GM19438 (cell line): ENCODE data around the gene USP48.

Experiments
- ATAC-seq: cut with Tn5 transposase; IDR thresholded peaks from one replicate; pipeline ENCODE4 v1.9.1; 2021; ENCODE audit warnings: low read depth; ENCODE audit not compliant: unreplicated experiment

The USP48 gene

GRCh38 chr1:21657456-21658190, 125.3 kb downstream of the USP48 start:
- no peak for ATAC-seq

GRCh38 chr1:21655748-21656147, 127.2 kb downstream of the USP48 start:
- no peak for ATAC-seq

DNA sequence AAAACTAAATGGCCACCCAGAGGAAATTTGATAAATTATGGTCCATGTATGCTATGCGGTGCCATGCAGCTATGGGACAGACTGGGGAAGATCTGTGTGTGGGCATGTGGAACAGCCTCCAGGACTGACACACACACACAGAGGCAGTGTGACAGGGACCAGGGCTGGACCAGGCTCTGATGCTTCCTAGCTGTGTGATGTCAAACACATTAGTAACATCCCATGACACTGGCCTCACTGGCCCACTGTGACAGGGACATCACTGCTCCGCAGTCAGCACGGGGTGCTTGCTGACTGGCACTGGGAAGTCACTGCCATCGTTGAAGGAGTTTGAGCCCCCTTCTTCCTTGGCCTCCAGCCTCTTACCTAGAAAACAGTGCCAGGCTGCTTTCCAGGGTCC, 127.7 kb downstream of the USP48 start:
- ATAC-seq, result no peak

GRCh38 chr1:21654209-21654608, 128.7 kb downstream of the USP48 start:
- ATAC-seq, result no peak

- no peak for ATAC-seq
These were observed 129.2 kb downstream of the USP48 start for GRCh38 chr1:21653744-21654100.

DNA sequence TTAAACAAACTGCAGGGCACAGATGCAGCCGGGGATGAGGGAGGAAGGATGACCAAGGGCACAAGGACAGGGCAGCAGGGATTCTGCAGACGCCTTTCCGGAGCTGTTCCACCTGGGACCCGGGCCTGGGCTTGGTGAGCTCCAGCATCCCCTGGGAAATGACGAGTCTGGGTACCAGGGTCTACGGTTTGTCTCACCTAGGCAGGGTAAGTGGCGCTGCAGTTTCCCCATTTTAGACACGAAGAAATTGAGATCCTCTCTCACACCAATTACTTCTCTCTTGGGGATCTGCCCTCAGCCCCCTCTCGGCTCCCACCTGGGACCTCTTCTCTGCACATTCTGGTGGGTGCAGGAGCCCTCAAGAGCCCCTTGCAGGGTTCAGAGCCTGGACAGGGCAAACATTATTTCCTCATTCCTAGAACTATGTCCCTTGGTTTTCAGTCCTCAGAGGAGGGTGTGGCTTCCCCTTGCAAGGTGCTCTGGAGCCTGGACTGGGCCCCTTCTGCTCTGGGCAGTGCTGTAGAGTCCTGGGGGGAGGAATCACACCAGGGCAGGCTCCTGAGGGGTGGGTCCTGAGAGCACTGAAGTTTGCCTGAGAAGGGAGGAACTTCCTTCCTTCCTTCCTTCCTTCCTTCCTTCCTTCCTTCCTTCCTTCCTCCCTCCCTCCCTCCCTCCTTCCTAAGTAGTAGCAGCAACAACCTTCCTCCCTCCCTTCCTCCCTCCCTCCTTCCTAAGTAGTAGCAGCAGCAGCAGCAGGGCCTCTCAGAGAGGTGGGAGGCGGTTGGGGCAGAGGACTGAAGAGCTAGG, 129.8 kb downstream of the USP48 start:
- no peak for ATAC-seq

- no peak for ATAC-seq
These were observed 130.6 kb downstream of the USP48 start for GRCh38 chr1:21652101-21652936.

GRCh38 chr1:21651214-21652042, 131.5 kb downstream of the USP48 start:
- ATAC-seq, result no peak

DNA sequence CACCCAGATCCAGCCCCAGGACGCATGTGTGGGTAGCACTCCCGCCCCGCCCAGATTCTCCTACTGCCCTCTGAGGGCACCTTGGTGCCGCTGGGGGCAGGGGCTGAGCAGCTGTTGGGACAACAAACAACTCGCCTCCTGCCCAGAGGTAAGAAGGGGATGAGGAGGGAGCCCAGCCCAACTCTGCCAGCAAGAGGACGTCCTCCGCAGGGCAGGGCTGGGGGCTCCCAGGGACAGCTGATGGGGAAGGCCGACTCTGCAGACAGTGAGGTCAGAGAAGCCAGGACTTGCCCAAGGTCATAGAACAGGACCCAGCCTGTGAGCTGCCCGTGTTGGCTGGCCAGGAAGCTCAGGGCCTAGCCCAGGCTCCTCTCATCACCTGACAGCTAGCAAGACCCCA, 132.5 kb downstream of the USP48 start:
- ATAC-seq, result no peak

DNA sequence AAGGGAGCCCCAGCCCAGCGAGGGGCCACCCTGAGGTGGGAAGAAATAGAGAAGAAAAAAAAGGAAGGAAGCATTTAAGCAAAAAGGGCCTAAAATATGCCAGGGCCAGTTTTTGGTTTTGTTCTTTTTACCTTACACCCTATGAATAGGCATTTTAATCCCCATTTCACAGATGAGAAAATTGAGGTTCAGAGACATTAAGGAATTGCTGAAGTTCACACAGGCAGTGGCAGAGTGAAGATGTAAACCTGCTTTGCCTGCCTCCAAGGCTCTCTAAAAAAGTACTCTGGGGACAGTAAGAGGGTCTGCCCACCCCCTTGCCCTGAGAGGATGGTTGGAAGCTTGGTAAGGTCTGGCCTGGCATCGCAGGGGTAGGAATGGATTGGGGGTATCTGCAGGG, 133.6 kb downstream of the USP48 start:
- ATAC-seq, result no peak

DNA sequence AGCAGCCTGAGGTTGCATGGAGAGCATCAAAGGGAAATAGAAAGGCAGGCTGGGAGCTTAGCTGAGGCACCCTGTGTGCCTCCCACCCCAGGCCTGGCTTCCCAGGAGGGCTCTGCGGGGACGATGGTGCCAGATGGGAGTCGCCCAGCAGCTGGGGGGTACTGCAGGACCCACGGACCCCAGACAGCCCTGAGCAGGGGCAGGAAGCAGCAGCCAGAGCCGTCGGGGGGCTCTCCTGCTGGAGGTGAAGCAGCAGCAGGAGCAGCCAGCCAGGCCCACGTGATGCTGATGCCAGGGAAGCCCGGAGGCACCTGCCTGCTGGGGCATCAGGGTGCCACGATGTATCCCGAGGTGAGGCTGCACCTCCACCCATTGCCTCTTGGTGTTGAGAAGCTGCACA, 134.2 kb downstream of the USP48 start:
- ATAC-seq, result no peak

DNA sequence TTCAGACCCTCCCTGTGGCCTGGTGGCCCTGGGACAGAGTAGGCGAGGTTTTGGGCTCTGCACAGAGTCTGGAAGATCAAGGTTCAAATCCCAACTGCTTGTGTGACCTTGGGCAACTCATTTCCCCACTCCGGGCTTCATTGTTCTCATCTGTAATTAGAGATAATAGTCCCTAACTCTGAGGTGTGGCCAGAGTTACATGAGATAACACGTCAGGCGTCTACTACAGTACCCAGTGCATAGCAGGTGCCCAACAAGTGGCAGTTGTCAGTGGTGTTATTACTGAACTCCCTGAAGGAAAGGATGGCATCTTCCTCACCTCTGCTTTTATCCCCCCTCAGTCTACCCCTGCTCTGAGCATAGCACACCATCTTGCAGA, 134.6 kb downstream of the USP48 start:
- no peak for ATAC-seq

GRCh38 chr1:21647431-21648351, 135.3 kb downstream of the USP48 start:
- ATAC-seq, result no peak

DNA sequence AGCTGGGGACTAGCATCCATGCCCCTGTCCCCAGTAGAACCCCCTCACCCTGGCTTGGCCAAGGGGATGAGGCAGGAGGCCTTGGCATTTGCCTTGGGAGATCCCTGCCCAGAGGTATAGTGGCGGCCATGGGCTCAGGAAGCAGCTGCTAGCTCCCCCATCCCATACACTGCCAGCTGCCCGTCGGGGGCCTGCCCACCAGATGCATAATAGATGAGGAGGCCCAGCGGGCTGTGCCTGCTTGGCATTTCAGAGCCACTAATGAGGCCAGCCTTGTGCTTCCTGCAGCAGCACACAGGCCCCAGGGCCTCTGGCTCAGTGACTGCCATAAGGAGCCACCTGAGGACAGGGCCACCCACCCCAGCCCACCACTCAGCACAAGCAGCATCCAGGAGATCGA, 137.4 kb downstream of the USP48 start:
- ATAC-seq, result no peak

DNA sequence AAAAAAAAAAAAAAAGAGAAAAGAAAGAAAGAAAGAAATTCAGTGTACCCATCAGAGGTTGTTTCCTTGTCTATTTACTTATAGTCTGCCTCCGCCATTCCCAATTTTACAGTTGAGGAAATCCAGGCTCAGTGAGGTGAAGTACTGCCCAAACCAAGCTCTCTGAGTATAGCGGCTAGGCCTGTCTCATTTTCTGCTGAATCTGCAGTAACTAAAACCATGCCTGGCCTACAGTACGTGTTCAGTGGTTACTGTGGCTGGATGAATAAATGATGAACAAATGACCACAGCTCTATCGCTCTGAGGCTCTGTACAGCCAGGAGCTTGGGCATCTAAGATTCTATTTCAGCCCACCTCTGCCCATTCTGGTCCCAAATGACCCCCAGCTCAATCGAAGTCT, 138.0 kb downstream of the USP48 start:
- no peak for ATAC-seq

DNA sequence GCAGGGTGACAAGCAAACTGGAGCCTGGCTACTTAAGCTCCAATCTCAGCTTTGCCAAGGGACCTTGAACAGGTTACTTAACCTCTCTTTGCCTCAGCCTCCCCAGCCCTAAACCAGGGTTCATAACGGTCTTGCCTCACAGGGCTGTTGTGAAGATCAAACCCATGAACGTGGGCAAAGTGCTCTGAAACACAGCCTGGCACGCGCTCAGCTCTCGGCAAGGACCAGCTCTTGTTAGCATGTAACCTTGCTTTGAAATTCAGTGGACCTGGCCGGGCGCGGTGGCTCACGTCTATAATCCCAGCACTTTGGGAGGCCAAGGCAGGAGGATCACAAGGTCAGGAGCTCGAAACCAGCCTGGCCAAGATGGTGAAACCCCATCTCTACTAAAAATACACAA, 138.6 kb downstream of the USP48 start:
- ATAC-seq, result no peak

DNA sequence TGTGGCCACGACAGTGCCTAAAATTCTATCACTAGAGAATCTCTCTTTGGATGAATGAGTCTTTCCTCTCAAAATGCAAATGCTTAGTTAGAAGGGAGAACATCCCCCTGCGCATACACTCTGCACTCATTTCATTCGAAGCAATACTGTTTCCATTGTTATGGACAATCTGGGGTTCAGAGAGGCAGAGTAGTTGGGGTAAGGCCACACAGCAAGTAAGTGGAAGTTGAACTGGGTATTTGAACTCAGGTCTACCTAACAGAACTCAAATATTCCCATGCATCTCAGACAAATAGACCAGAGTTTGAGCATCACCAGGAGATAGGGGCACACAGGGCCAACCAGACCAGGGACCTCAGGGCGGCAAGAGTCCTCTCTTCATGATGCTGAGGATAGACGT, 139.3 kb downstream of the USP48 start:
- no peak for ATAC-seq

- ATAC-seq, result no peak
These were observed 140.8 kb downstream of the USP48 start for GRCh38 chr1:21641967-21642739.

- no peak for ATAC-seq
These were observed 141.4 kb downstream of the USP48 start for GRCh38 chr1:21641537-21641936.
